ENCODE data around the gene ECI2. TPM values are rescaled to one million over a fixed set of nuclear protein-coding genes. Genes with fewer than 3 reads are reported as not detected.

ECI2 gene
- total RNA-seq, 1 experiment from 2014 or later, result 24.6 TPM

- Mint-ChIP-seq H3K27ac (ENCODE audit: unreplicated experiment) (no peak overlapping the region), H3K4me1 (ENCODE audit: low read depth, unreplicated experiment) (peaks cover 43% of the 10 kb centered on the region), H3K27me3 (ENCODE audit: insufficient read depth, unreplicated experiment) (no peaks in the 10 kb centered on the region), H3K9me3 (ENCODE audit: unreplicated experiment) (no peaks in the 10 kb centered on the region), H3K4me3 (ENCODE audit: unreplicated experiment) (no peak overlapping the region), H3K36me3 (ENCODE audit: insufficient read depth, unreplicated experiment) (peaks cover 5% of the 10 kb centered on the region)
- BruUV-seq (replicated peaks), result no TSS peak
- intact Hi-C loops (cut with micrococcal nuclease; ENCODE audit: unreplicated experiment), result no loop called here
- Histone ChIP-seq H3K4me3 (ENCODE audit: low read depth, low read length) (no peak overlapping the region), H3K9me3 (no peaks in the 10 kb centered on the region), H3K27me3 (replicated peaks; ENCODE audit: control insufficient read depth, insufficient read depth, low read length) (no peaks in the 10 kb centered on the region), H3K4me1 (peaks cover 34% of the 10 kb centered on the region), H3K36me3 (ENCODE audit: control insufficient read depth, insufficient read depth, low read length) (peaks cover 1% of the 10 kb centered on the region; the same call in 1 of the 2 replicates)
- DNase-seq, result no peak
- POLR2A ChIA-PET, result no interaction called here
- no peak for TF ChIP-seq CTCF (IDR thresholded peaks at IDR 0.05; ENCODE audit: insufficient read depth in 1 of 2, low read depth in 1 of 2, low read length in 1 of 2, severe bottlenecking in 1 of 2, unreplicated experiment in 1 of 2)
- CTCF ChIA-PET, result no interaction called here
Observed at GRCh38 chr6:4129446-4129845, 5.9 kb downstream of the ECI2 start.

- BruUV-seq (replicated peaks), result no TSS peak
- peaks cover 36% of the 10 kb centered on the region for H3K4me1 Mint-ChIP-seq (ENCODE audit: low read depth, unreplicated experiment)
- POLR2A ChIA-PET, result no interaction called here
Observed at GRCh38 chr6:4128748-4129147, 6.6 kb downstream of the ECI2 start.

GRCh38 chr6:4128072-4128471, 7.3 kb downstream of the ECI2 start:
- Histone ChIP-seq H3K36me3 (ENCODE audit: control insufficient read depth, insufficient read depth, low read length) (peaks cover 1% of the 10 kb centered on the region; the same call in 1 of the 2 replicates), H3K27me3 (replicated peaks; ENCODE audit: control insufficient read depth, insufficient read depth, low read length) (no peaks in the 10 kb centered on the region), H3K4me3 (ENCODE audit: low read depth, low read length) (no peak overlapping the region), H3K9me3 (no peaks in the 10 kb centered on the region), H3K4me1 (peaks cover 32% of the 10 kb centered on the region)
- Mint-ChIP-seq H3K27ac (ENCODE audit: unreplicated experiment) (no peak overlapping the region), H3K9me3 (ENCODE audit: unreplicated experiment) (no peaks in the 10 kb centered on the region), H3K36me3 (ENCODE audit: insufficient read depth, unreplicated experiment) (peaks cover 5% of the 10 kb centered on the region), H3K4me1 (ENCODE audit: low read depth, unreplicated experiment) (peaks cover 29% of the 10 kb centered on the region), H3K27me3 (ENCODE audit: insufficient read depth, unreplicated experiment) (no peaks in the 10 kb centered on the region), H3K4me3 (ENCODE audit: unreplicated experiment) (no peak overlapping the region)
- DNase-seq, result no peak
- intact Hi-C loops (cut with micrococcal nuclease; ENCODE audit: unreplicated experiment), result no loop called here
- CTCF ChIA-PET, result no interaction called here
- no TSS peak for BruUV-seq (replicated peaks)
- POLR2A ChIA-PET, result no interaction called here
- no peak for TF ChIP-seq CTCF (IDR thresholded peaks at IDR 0.05; ENCODE audit: insufficient read depth in 1 of 2, low read depth in 1 of 2, low read length in 1 of 2, severe bottlenecking in 1 of 2, unreplicated experiment in 1 of 2)

More at GRCh38 chr6:4128748-4129147, 6.6 kb downstream of the ECI2 start:
- H3K27me3 Mint-ChIP-seq (ENCODE audit: insufficient read depth, unreplicated experiment), result no peaks in the 10 kb centered on the region
- peaks cover 5% of the 10 kb centered on the region for H3K36me3 Mint-ChIP-seq (ENCODE audit: insufficient read depth, unreplicated experiment)
- Histone ChIP-seq H3K36me3 (ENCODE audit: control insufficient read depth, insufficient read depth, low read length) (peaks cover 1% of the 10 kb centered on the region; the same call in 1 of the 2 replicates), H3K4me3 (ENCODE audit: low read depth, low read length) (no peak overlapping the region), H3K4me1 (peaks cover 34% of the 10 kb centered on the region), H3K9me3 (no peaks in the 10 kb centered on the region), H3K27me3 (replicated peaks; ENCODE audit: control insufficient read depth, insufficient read depth, low read length) (no peaks in the 10 kb centered on the region)
- H3K4me3 Mint-ChIP-seq (ENCODE audit: unreplicated experiment), result no peak overlapping the region
- H3K27ac Mint-ChIP-seq (ENCODE audit: unreplicated experiment), result no peak overlapping the region
- CTCF ChIA-PET, result no interaction called here
- intact Hi-C loops (cut with micrococcal nuclease; ENCODE audit: unreplicated experiment), result no loop called here
- DNase-seq, result no peak
- no peak for TF ChIP-seq CTCF (IDR thresholded peaks at IDR 0.05; ENCODE audit: insufficient read depth in 1 of 2, low read depth in 1 of 2, low read length in 1 of 2, severe bottlenecking in 1 of 2, unreplicated experiment in 1 of 2)
- no peaks in the 10 kb centered on the region for H3K9me3 Mint-ChIP-seq (ENCODE audit: unreplicated experiment)
